DOHH2 (cell line): ENCODE data around the gene ANP32B.

Source experiments
- EZH2phosphoT487 ChIP-seq: fragments of 200-600 bp; sonication (generic); IDR thresholded peaks from 2 replicates; pipeline ENCODE4 v1.6.1; 2017; ENCODE audit warnings: borderline replicate concordance, mild to moderate bottlenecking, antibody characterized with exemption, low read length, moderate library complexity, mixed read lengths
- TF ChIP-seq, protein P1 (sequence below): fragments of 200-600 bp; sonication (generic); IDR thresholded peaks from one replicate; pipeline ENCODE4 v1.5.1; 2014; ENCODE audit warnings: antibody characterized with exemption, mild to moderate bottlenecking, low read depth, low read length; ENCODE audit not compliant: poor library complexity, severe bottlenecking

DNA sequence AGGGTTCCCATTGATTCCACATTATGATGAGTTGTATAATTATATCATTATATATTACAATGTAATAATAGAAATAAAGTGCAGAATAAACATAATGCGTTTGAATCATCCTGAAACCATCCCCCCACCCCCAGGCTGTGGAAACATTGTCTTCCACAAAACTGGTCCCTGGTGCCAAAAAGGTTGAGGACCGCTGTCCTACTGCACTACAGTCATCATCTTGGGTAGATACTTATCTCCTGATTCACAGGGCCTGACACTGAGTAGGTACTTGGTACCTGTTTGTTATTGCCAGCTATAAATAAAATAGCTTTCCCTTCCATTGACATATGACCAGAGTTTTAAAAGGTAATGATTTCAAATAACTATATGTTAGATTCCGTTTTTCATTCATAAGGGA lies 25.6 kb downstream of the ANP32B start:
- TF ChIP-seq, protein P1, sequence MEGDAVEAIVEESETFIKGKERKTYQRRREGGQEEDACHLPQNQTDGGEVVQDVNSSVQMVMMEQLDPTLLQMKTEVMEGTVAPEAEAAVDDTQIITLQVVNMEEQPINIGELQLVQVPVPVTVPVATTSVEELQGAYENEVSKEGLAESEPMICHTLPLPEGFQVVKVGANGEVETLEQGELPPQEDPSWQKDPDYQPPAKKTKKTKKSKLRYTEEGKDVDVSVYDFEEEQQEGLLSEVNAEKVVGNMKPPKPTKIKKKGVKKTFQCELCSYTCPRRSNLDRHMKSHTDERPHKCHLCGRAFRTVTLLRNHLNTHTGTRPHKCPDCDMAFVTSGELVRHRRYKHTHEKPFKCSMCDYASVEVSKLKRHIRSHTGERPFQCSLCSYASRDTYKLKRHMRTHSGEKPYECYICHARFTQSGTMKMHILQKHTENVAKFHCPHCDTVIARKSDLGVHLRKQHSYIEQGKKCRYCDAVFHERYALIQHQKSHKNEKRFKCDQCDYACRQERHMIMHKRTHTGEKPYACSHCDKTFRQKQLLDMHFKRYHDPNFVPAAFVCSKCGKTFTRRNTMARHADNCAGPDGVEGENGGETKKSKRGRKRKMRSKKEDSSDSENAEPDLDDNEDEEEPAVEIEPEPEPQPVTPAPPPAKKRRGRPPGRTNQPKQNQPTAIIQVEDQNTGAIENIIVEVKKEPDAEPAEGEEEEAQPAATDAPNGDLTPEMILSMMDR, result no peak
- TF ChIP-seq EZH2phosphoT487, result no peak
